Right atrium auricular region (tissue), 2 donors: ENCODE results near the gene TLDC2. TPM values are rescaled to one million over a fixed set of nuclear protein-coding genes. Genes with fewer than 3 reads are reported as not detected.
A peak's percentile ranks its signal among the peaks of the same experiment; 100 is the strongest.

Experiments
- DNase-seq: peaks from one replicate; pipeline ENCODE4 v3.0.0-alpha.2; 2019; ENCODE audit warnings: low spot score
- H3K27ac ChIP-seq, 2 donors: fragments of 200-600 bp; sonication (generic); 1 replicate in 1 of 2; 2 replicates in 1 of 2; pipeline ENCODE4 v1.5.1; 2016 to 2019
- H3K27me3 ChIP-seq, 2 donors: fragments of 200-600 bp; sonication (generic); one replicate each; pipeline versions ENCODE4 v1.5.1 to v1.6.0; 2017 to 2019
- H3K36me3 ChIP-seq: fragments of 200-600 bp; sonication (generic); one replicate; pipeline ENCODE4 v1.5.1; 2016
- H3K4me1 ChIP-seq, 2 donors: fragments of 200-600 bp; sonication (generic); one replicate each; pipeline versions ENCODE4 v1.5.1 to v1.6.0; 2017 to 2019
- H3K4me3 ChIP-seq, 2 donors: fragments of 200-600 bp; sonication (generic); 1 replicate in 1 of 2; 2 replicates in 1 of 2; pipeline ENCODE4 v1.5.1; 2017 to 2019; ENCODE audit warnings: mild to moderate bottlenecking in 1 of 2, moderate library complexity in 1 of 2
- H3K9me3 ChIP-seq, 2 donors: fragments of 200-600 bp; sonication (generic); one replicate each; pipeline ENCODE4 v1.5.1; 2019
- CTCF ChIP-seq, 2 donors: fragments of 200-600 bp; sonication (generic); IDR thresholded peaks; one replicate each; pipeline ENCODE4 v1.5.1; 2019; ENCODE audit warnings: antibody characterized with exemption in 2 of 2
- total RNA-seq, 2 donors: library from RNA; depleted of rRNA; stranded (reverse); fragments of >200 nt; gene quantifications; one replicate each; pipeline ENCODE4 v1.1.0, GENCODE V29; 2016

TLDC2 gene
- total RNA-seq, 2 donors from 2014 or later = 0.30 TPM; not detected in 1

GRCh38 chr20:36881331-36881730 is 5.4 kb downstream of the TLDC2 start:
- DNase-seq = no peak
- no peaks in the 10 kb centered on the region for H3K4me1 ChIP-seq
- H3K27ac ChIP-seq = no peak overlapping the region
- TF ChIP-seq CTCF (IDR thresholded peaks at IDR 0.05) = no peak
- H3K36me3 ChIP-seq = no peaks in the 10 kb centered on the region
- no peaks in the 10 kb centered on the region for H3K27me3 ChIP-seq
- H3K9me3 ChIP-seq = no peaks in the 10 kb centered on the region
- no peak overlapping the region for H3K4me3 ChIP-seq

GRCh38 chr20:36881888-36882287 is 6.0 kb downstream of the TLDC2 start:
- Histone ChIP-seq H3K4me3 (no peak overlapping the region), H3K9me3 (no peaks in the 10 kb centered on the region), H3K27ac (no peak overlapping the region), H3K36me3 (no peaks in the 10 kb centered on the region), H3K27me3 (no peaks in the 10 kb centered on the region), H3K4me1 (peaks cover 0 to 1% of the 10 kb centered on the region in 2 donors)
- TF ChIP-seq CTCF (IDR thresholded peaks at IDR 0.05) = no peak
- no peak for DNase-seq

GRCh38 chr20:36883977-36884535 is 8.1 kb downstream of the TLDC2 start:
- Histone ChIP-seq H3K4me3 (no peak overlapping the region), H3K4me1 (peaks cover 0 to 14% of the 10 kb centered on the region in 2 donors), H3K36me3 (peaks cover 2% of the 10 kb centered on the region), H3K27me3 (no peaks in the 10 kb centered on the region), H3K9me3 (no peaks in the 10 kb centered on the region), H3K27ac (no peak overlapping the region)
- TF ChIP-seq CTCF (IDR thresholded peaks at IDR 0.05) = no peak
- no peak for DNase-seq

GRCh38 chr20:36885356-36885755 is 9.4 kb downstream of the TLDC2 start:
- H3K4me3 ChIP-seq = no peak overlapping the region
- H3K27ac ChIP-seq = no peak overlapping the region
- H3K27me3 ChIP-seq = no peaks in the 10 kb centered on the region
- H3K4me1 ChIP-seq = peaks cover 0 to 14% of the 10 kb centered on the region in 2 donors
- H3K36me3 ChIP-seq = peaks cover 13% of the 10 kb centered on the region
- TF ChIP-seq CTCF (IDR thresholded peaks at IDR 0.05) = no peak
- H3K9me3 ChIP-seq = no peaks in the 10 kb centered on the region
- no peak for DNase-seq

- peak; percentile 89 to 96 for TF ChIP-seq CTCF (IDR thresholded peaks at IDR 0.05)
- Histone ChIP-seq H3K36me3 (peaks cover 30% of the 10 kb centered on the region), H3K9me3 (no peaks in the 10 kb centered on the region), H3K27ac (no peak overlapping the region), H3K4me3 (no peak overlapping the region), H3K27me3 (no peaks in the 10 kb centered on the region), H3K4me1 (peaks cover 0 to 14% of the 10 kb centered on the region in 2 donors)
- peak; percentile 91 for DNase-seq
Observed at GRCh38 chr20:36886859-36887751, 11.2 kb downstream of the TLDC2 start.
